ENCODE data around the gene RNF32. TPM values are rescaled to one million over a fixed set of nuclear protein-coding genes. Genes with fewer than 3 reads are reported as not detected.

Gene RNF32
- total and polyA plus RNA-seq, 4 donors: 0.59 to 1.3 (median 0.72) TPM

DNA sequence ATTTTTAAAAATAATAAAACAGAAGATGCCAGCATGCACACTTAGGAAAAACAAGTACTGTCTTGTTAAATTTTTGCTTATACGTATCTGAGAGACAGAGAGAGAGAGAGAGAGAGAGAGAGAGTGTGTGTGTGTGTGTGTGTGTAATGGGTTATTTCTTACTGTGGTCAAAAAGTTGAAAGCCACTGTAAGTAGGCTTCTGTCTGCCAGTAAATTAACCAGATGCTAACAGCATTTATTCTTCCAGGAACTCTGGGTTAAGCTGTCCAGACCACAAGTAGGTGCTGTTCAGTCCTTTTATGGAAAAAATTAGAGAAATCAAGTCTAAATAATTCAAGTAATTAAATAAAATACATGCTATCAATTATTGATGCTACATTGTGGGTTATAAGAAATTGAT, 39.7 kb downstream of the RNF32 start:
- Histone ChIP-seq H3K36me3 (ENCODE audit: control insufficient read depth in 4 of 4, insufficient read depth in 3 of 4, low read depth in 1 of 4, low read length in 3 of 4) (peaks cover 5 to 34% (median 25%) of the 10 kb centered on the region in 4 donors), H3K27ac (ENCODE audit: low read depth in 1 of 2, low read length in 2 of 2) (no peak overlapping the region), H3K4me3 (ENCODE audit: low read depth in 1 of 3, low read length in 3 of 3) (no peak overlapping the region), H3K27me3 (ENCODE audit: control insufficient read depth in 4 of 4, insufficient read depth in 4 of 4, low read length in 3 of 4) (no peaks in the 10 kb centered on the region), H3K9me3 (ENCODE audit: control insufficient read depth in 4 of 4, low read length in 3 of 4) (no peaks in the 10 kb centered on the region), H3K9ac (ENCODE audit: low read depth in 1 of 2, low read length in 2 of 2) (no peak overlapping the region), H3K4me1 (ENCODE audit: control insufficient read depth in 4 of 4, insufficient read depth in 4 of 4, low read length in 3 of 4) (no peaks in the 10 kb centered on the region)
- WGBS: 83% methylated on average over 1 of the region's 1 CpG
- TF ChIP-seq HNF4A (conservative IDR thresholded peaks at IDR 0.05): no peak
- TF ChIP-seq TAF1 (conservative IDR thresholded peaks at IDR 0.05): no peak
- TF ChIP-seq, protein P1, sequence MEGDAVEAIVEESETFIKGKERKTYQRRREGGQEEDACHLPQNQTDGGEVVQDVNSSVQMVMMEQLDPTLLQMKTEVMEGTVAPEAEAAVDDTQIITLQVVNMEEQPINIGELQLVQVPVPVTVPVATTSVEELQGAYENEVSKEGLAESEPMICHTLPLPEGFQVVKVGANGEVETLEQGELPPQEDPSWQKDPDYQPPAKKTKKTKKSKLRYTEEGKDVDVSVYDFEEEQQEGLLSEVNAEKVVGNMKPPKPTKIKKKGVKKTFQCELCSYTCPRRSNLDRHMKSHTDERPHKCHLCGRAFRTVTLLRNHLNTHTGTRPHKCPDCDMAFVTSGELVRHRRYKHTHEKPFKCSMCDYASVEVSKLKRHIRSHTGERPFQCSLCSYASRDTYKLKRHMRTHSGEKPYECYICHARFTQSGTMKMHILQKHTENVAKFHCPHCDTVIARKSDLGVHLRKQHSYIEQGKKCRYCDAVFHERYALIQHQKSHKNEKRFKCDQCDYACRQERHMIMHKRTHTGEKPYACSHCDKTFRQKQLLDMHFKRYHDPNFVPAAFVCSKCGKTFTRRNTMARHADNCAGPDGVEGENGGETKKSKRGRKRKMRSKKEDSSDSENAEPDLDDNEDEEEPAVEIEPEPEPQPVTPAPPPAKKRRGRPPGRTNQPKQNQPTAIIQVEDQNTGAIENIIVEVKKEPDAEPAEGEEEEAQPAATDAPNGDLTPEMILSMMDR (IDR thresholded peaks at IDR 0.05; ENCODE audit: low read depth, low read length, missing input control): no peak
- TF ChIP-seq RXRA (IDR thresholded peaks at IDR 0.05): no peak
- TF ChIP-seq EGR1 (IDR thresholded peaks at IDR 0.05; ENCODE audit: low read depth in 2 of 2): no peak
- DNase-seq (ENCODE audit: low spot score): no peak

DNA sequence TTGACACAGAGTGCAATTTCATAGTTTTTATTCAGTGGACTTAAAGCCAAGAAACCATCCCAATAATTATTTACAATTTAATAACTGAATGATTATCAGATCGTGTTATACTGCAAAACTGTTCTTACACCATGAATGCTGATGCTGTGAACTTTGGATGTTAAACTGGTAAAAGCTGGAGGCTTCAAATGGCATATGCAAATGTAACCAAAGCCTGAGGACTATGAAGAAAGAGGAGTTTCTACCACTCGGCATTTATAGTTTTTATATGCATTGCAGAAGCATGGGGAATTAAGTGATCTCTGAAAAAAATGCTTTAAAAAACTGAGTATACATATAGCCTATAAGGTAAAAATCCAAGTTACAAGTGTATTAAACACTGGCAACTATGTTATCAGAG, 42.4 kb downstream of the RNF32 start:
- no peak for TF ChIP-seq TAF1 (conservative IDR thresholded peaks at IDR 0.05)
- TF ChIP-seq, protein P1 (IDR thresholded peaks at IDR 0.05; ENCODE audit: low read depth, low read length, missing input control): no peak

DNA sequence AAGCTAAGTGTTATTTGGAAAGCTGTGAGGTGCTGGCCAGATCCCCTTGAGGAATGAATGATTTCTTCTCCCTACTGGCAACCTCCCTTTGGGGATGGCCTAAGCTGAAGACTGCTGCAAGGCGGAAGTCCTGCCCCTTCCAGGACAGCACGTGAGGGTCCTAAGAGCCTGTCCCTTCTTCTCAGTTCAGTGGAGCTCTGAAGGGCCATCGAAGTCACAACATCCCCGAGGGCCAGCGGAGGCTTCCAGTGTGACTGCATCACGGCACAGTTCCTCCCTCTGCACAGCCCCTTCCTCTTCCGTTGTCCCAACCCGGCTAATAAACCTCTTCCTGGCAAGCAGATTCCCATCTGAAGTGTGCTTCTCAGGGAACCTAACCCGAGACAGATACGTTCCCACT, 43.7 kb downstream of the RNF32 start:
- 95% methylated on average over 10 of the region's 10 CpGs for WGBS
- no peak overlapping the region for H3K27ac ChIP-seq (ENCODE audit: low read depth in 1 of 2, low read length in 2 of 2)
- DNase-seq (ENCODE audit: low spot score): no peak
- H3K27me3 ChIP-seq (ENCODE audit: control insufficient read depth in 4 of 4, insufficient read depth in 4 of 4, low read length in 3 of 4): no peaks in the 10 kb centered on the region
- H3K36me3 ChIP-seq (ENCODE audit: control insufficient read depth in 4 of 4, insufficient read depth in 3 of 4, low read depth in 1 of 4, low read length in 3 of 4): peaks cover 4 to 19% (median 13%) of the 10 kb centered on the region in 4 donors
- H3K4me1 ChIP-seq (ENCODE audit: control insufficient read depth in 4 of 4, insufficient read depth in 4 of 4, low read length in 3 of 4): no peaks in the 10 kb centered on the region
- H3K4me3 ChIP-seq (ENCODE audit: low read depth in 1 of 3, low read length in 3 of 3): no peak overlapping the region
- no peak overlapping the region for H3K9ac ChIP-seq (ENCODE audit: low read depth in 1 of 2, low read length in 2 of 2)
- H3K9me3 ChIP-seq (ENCODE audit: control insufficient read depth in 4 of 4, low read length in 3 of 4): no peaks in the 10 kb centered on the region
- TF ChIP-seq NR2F2 (IDR thresholded peaks at IDR 0.05) (no peak), RXRA (IDR thresholded peaks at IDR 0.05) (no peak), JUND (IDR thresholded peaks at IDR 0.05) (no peak), GABPA (IDR thresholded peaks at IDR 0.05 in 1 of 2, conservative IDR thresholded peaks at IDR 0.05 in 1 of 2) (no peak), HNF4A (conservative IDR thresholded peaks at IDR 0.05) (no peak), TAF1 (conservative IDR thresholded peaks at IDR 0.05) (no peak), FOXA1 (IDR thresholded peaks at IDR 0.05) (no peak), SP1 (IDR thresholded peaks at IDR 0.05) (no peak), FOXA2 (IDR thresholded peaks at IDR 0.05) (no peak), HNF4G (IDR thresholded peaks at IDR 0.05) (no peak)
- TF ChIP-seq, protein P2, sequence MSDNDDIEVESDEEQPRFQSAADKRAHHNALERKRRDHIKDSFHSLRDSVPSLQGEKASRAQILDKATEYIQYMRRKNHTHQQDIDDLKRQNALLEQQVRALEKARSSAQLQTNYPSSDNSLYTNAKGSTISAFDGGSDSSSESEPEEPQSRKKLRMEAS (IDR thresholded peaks at IDR 0.05): no peak
- TF ChIP-seq, protein P3, sequence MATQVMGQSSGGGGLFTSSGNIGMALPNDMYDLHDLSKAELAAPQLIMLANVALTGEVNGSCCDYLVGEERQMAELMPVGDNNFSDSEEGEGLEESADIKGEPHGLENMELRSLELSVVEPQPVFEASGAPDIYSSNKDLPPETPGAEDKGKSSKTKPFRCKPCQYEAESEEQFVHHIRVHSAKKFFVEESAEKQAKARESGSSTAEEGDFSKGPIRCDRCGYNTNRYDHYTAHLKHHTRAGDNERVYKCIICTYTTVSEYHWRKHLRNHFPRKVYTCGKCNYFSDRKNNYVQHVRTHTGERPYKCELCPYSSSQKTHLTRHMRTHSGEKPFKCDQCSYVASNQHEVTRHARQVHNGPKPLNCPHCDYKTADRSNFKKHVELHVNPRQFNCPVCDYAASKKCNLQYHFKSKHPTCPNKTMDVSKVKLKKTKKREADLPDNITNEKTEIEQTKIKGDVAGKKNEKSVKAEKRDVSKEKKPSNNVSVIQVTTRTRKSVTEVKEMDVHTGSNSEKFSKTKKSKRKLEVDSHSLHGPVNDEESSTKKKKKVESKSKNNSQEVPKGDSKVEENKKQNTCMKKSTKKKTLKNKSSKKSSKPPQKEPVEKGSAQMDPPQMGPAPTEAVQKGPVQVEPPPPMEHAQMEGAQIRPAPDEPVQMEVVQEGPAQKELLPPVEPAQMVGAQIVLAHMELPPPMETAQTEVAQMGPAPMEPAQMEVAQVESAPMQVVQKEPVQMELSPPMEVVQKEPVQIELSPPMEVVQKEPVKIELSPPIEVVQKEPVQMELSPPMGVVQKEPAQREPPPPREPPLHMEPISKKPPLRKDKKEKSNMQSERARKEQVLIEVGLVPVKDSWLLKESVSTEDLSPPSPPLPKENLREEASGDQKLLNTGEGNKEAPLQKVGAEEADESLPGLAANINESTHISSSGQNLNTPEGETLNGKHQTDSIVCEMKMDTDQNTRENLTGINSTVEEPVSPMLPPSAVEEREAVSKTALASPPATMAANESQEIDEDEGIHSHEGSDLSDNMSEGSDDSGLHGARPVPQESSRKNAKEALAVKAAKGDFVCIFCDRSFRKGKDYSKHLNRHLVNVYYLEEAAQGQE (IDR thresholded peaks at IDR 0.05): no peak
- TF ChIP-seq, protein P4, sequence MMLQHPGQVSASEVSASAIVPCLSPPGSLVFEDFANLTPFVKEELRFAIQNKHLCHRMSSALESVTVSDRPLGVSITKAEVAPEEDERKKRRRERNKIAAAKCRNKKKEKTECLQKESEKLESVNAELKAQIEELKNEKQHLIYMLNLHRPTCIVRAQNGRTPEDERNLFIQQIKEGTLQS (IDR thresholded peaks at IDR 0.05): no peak

More for the DNA sequence above, 42.4 kb downstream of the RNF32 start:
- Histone ChIP-seq H3K36me3 (ENCODE audit: control insufficient read depth in 4 of 4, insufficient read depth in 3 of 4, low read depth in 1 of 4, low read length in 3 of 4) (peaks cover 2 to 29% (median 16%) of the 10 kb centered on the region in 4 donors), H3K9me3 (ENCODE audit: control insufficient read depth in 4 of 4, low read length in 3 of 4) (no peaks in the 10 kb centered on the region), H3K4me3 (ENCODE audit: low read depth in 1 of 3, low read length in 3 of 3) (no peak overlapping the region), H3K27ac (ENCODE audit: low read depth in 1 of 2, low read length in 2 of 2) (no peak overlapping the region), H3K4me1 (ENCODE audit: control insufficient read depth in 4 of 4, insufficient read depth in 4 of 4, low read length in 3 of 4) (no peaks in the 10 kb centered on the region), H3K9ac (ENCODE audit: low read depth in 1 of 2, low read length in 2 of 2) (no peak overlapping the region), H3K27me3 (ENCODE audit: control insufficient read depth in 4 of 4, insufficient read depth in 4 of 4, low read length in 3 of 4) (no peaks in the 10 kb centered on the region)
- no peak for DNase-seq (ENCODE audit: low spot score)
- WGBS: 91% methylated on average over 2 of the region's 2 CpGs
